ENCODE results near the gene NAGS. TPM values are rescaled to one million over a fixed set of nuclear protein-coding genes. Genes with fewer than 3 reads are reported as not detected.

Gene NAGS
- total and polyA plus RNA-seq, 10 of the 15 experiments (the other 5 are each of a cell fraction or from before 2014, with no cell fraction given): 0.11 to 1.6 (median 0.64) TPM; not detected in 1

GRCh38 chr17:44006598-44007345 is 2.4 kb downstream of the NAGS start:
- FAIRE-seq (peak; percentile 80), ATAC-seq (peak; percentile 93), DNase-seq (ENCODE audit: low read depth, low spot score) (peak; percentile 73)
- Histone ChIP-seq H3K4me2 (ENCODE audit: control insufficient read depth, insufficient read depth) (peak overlapping the region; percentile 98), H3K9ac (ENCODE audit: control insufficient read depth, insufficient read depth, low read length) (peak overlapping the region; percentile 24; the same call in 1 of the 2 replicates), H3K9me3 (replicated peaks; ENCODE audit: control insufficient read depth, insufficient read depth, low read length) (no peaks in the 10 kb centered on the region), H3K27me3 (replicated peaks in 1 of 2; ENCODE audit: control insufficient read depth in 2 of 2, insufficient read depth in 2 of 2, low read length in 1 of 2) (peaks cover 10% of the 10 kb centered on the region in 2 experiments), H3K4me1 (ENCODE audit: control insufficient read depth, insufficient read depth, low read length) (peaks cover 14% of the 10 kb centered on the region), H3K79me2 (ENCODE audit: control insufficient read depth, insufficient read depth, low read length) (no peaks in the 10 kb centered on the region), H4K20me1 (ENCODE audit: control insufficient read depth, insufficient read depth) (no peaks in the 10 kb centered on the region; the same call in 1 of the 2 replicates), H3K27ac (ENCODE audit: control insufficient read depth, insufficient read depth) (no peak overlapping the region), H3K4me3 (peak overlapping the region; percentile 91), H2AFZ (ENCODE audit: control insufficient read depth, low read depth, low read length) (peak overlapping the region; percentile 93), H3K36me3 (ENCODE audit: control insufficient read depth in 2 of 2, insufficient read depth in 2 of 2, low read length in 1 of 2) (no peaks in the 10 kb centered on the region)
- SMC1A ChIA-PET (ENCODE audit: uncharacterized antibody, unreplicated experiment): no interaction called here
- RAD21 ChIA-PET (ENCODE audit: unreplicated experiment): interaction anchor here (0.6 to 1.6 kb wide), 6 partner anchors 11 to 171 kb away, joined by 3 to 4 read pairs (median 3); no protein-coding TSS in a partner anchor
- 2% methylated on average over 32 of the region's 40 CpGs for WGBS (ENCODE audit: insufficient coverage, insufficient replicate concordance, low lambda C conversion rate, missing lambda C conversion rate)
- in situ Hi-C loops (cut with MboI): loop anchor here (25.0 kb wide), 1 partner anchor 794 kb away; the partner anchor contains the start of gene TMEM106A
- POLR2A ChIA-PET: interaction anchor here (0.6 to 1.0 kb wide), 2 partner anchors 12 to 63 kb away, joined by 3 read pairs; no protein-coding TSS in a partner anchor
- CTCF ChIA-PET: interaction anchor here (1.0 to 1.8 kb wide), 8 partner anchors 34 to 161 kb away, joined by 3 to 13 read pairs (median 4); no protein-coding TSS in a partner anchor
- no TSS peak for BruUV-seq (replicated peaks)
- intact Hi-C loops (cut with micrococcal nuclease; ENCODE audit: unreplicated experiment): no loop called here
- TF ChIP-seq MXI1 (IDR thresholded peaks at IDR 0.05; ENCODE audit: low read depth, low read length) (peak; percentile 33; the same call in 1 of the 2 replicates), CHD2 (IDR thresholded peaks at IDR 0.05; ENCODE audit: borderline replicate concordance, low read depth, low read length) (0 out of 2 replicates have a peak, but pooled peaks have one; percentile 17), BACH1 (IDR thresholded peaks at IDR 0.05; ENCODE audit: borderline replicate concordance) (no peak), RB1 (IDR thresholded peaks at IDR 0.05; ENCODE audit: borderline replicate concordance) (no peak; the same call in 1 of the 2 replicates), SPI1 (IDR thresholded peaks at IDR 0.05; ENCODE audit: borderline replicate concordance, insufficient read depth, low read depth, low read length) (0 out of 2 replicates have a peak, but pooled peaks have one; percentile 33), FOXK2 (IDR thresholded peaks at IDR 0.05) (no peak), ASH2L (IDR thresholded peaks at IDR 0.05; ENCODE audit: borderline replicate concordance, low read depth) (no peak), CREB1 (IDR thresholded peaks at IDR 0.05; ENCODE audit: low read depth) (no peak), BHLHE40 (IDR thresholded peaks at IDR 0.05; ENCODE audit: borderline replicate concordance in 1 of 2, low read depth in 2 of 2, low read length in 1 of 2) (no peak), SIN3A (IDR thresholded peaks at IDR 0.05; ENCODE audit: low read depth, low read length) (peak; percentile 42; the same call in 1 of the 2 replicates), KDM1A (IDR thresholded peaks at IDR 0.05; ENCODE audit: borderline replicate concordance) (no peak), RAD21 (IDR thresholded peaks at IDR 0.05; ENCODE audit: insufficient read depth, low read depth, low read length) (peak; percentile 29; the same call in 1 of the 2 replicates), RUNX3 (IDR thresholded peaks at IDR 0.05; ENCODE audit: low read length) (peak; percentile 28; the same call in 1 of the 2 replicates), ZNF207 (IDR thresholded peaks at IDR 0.05; ENCODE audit: borderline replicate concordance) (no peak), IKZF2 (IDR thresholded peaks at IDR 0.05) (0 out of 4 replicates have a peak, but pooled peaks have one; percentile 31 to 33), BCL11A (IDR thresholded peaks at IDR 0.05; ENCODE audit: low read depth, low read length) (no peak)
- TF ChIP-seq, protein P1, sequence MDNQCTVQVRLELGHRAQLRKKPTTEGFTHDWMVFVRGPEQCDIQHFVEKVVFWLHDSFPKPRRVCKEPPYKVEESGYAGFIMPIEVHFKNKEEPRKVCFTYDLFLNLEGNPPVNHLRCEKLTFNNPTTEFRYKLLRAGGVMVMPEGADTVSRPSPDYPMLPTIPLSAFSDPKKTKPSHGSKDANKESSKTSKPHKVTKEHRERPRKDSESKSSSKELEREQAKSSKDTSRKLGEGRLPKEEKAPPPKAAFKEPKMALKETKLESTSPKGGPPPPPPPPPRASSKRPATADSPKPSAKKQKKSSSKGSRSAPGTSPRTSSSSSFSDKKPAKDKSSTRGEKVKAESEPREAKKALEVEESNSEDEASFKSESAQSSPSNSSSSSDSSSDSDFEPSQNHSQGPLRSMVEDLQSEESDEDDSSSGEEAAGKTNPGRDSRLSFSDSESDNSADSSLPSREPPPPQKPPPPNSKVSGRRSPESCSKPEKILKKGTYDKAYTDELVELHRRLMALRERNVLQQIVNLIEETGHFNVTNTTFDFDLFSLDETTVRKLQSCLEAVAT (IDR thresholded peaks at IDR 0.05): 0 out of 2 replicates have a peak, but pooled peaks have one; percentile 20
- TF ChIP-seq, protein P2, sequence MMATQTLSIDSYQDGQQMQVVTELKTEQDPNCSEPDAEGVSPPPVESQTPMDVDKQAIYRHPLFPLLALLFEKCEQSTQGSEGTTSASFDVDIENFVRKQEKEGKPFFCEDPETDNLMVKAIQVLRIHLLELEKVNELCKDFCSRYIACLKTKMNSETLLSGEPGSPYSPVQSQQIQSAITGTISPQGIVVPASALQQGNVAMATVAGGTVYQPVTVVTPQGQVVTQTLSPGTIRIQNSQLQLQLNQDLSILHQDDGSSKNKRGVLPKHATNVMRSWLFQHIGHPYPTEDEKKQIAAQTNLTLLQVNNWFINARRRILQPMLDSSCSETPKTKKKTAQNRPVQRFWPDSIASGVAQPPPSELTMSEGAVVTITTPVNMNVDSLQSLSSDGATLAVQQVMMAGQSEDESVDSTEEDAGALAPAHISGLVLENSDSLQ (IDR thresholded peaks at IDR 0.05): no peak
- TF ChIP-seq, protein P3, sequence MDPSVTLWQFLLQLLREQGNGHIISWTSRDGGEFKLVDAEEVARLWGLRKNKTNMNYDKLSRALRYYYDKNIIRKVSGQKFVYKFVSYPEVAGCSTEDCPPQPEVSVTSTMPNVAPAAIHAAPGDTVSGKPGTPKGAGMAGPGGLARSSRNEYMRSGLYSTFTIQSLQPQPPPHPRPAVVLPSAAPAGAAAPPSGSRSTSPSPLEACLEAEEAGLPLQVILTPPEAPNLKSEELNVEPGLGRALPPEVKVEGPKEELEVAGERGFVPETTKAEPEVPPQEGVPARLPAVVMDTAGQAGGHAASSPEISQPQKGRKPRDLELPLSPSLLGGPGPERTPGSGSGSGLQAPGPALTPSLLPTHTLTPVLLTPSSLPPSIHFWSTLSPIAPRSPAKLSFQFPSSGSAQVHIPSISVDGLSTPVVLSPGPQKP (IDR thresholded peaks at IDR 0.05; ENCODE audit: low read depth, low read length): 0 out of 2 replicates have a peak, but pooled peaks have one; percentile 18

Measured in GM12878 (cell line).